NCI-H82 treated with DMSO at 0.1 percent for 48 hours (cell line): ENCODE data around the gene AHCY.
"Not testable (repeated sequence)": the region's sequence is repeated elsewhere in the genome, so short reads cannot be mapped to it uniquely, and the experiment has no call there.

Experiments used
- DNase-seq: peaks from one replicate; lab custom pipeline; 2025; ENCODE audit not compliant: unreplicated experiment; lab: John Stamatoyannopoulos, UW

The AHCY gene

GRCh38 chr20:34299556-34300255 is 3.4 kb downstream of the AHCY start:
- DNase-seq = no peak

GRCh38 chr20:34298294-34298784 is 4.8 kb downstream of the AHCY start:
- DNase-seq = not testable (repeated sequence)

- DNase-seq = no peak
Observed at GRCh38 chr20:34296468-34296867, 6.7 kb downstream of the AHCY start.

GRCh38 chr20:34295284-34295683 is 7.9 kb downstream of the AHCY start:
- DNase-seq = no peak

- DNase-seq = no peak
Observed at GRCh38 chr20:34294563-34294962, 8.6 kb downstream of the AHCY start.

GRCh38 chr20:34293589-34293988 is 9.6 kb downstream of the AHCY start:
- no peak for DNase-seq

- no peak for DNase-seq
Observed at GRCh38 chr20:34293119-34293518, 10.0 kb downstream of the AHCY start.

GRCh38 chr20:34292496-34292895 is 10.7 kb downstream of the AHCY start:
- DNase-seq = no peak

GRCh38 chr20:34290471-34290870 is 12.7 kb downstream of the AHCY start:
- no peak for DNase-seq

- DNase-seq = not testable (repeated sequence)
Observed at GRCh38 chr20:34287500-34287899, 15.7 kb downstream of the AHCY start.

- DNase-seq = no peak
Observed at GRCh38 chr20:34285450-34285849, 17.7 kb downstream of the AHCY start.

- no peak for DNase-seq
Observed at GRCh38 chr20:34283844-34284243, 19.3 kb downstream of the AHCY start.

- no peak for DNase-seq
Observed at GRCh38 chr20:34282041-34282440, 21.1 kb downstream of the AHCY start.

GRCh38 chr20:34281177-34281576 is 22.0 kb downstream of the AHCY start:
- DNase-seq = no peak

GRCh38 chr20:34274694-34275093 is 28.5 kb downstream of the AHCY start:
- no peak for DNase-seq

GRCh38 chr20:34271956-34272355 is 31.2 kb downstream of the AHCY start:
- DNase-seq = no peak

- no peak for DNase-seq
Observed at GRCh38 chr20:34269996-34270627, 33.0 kb downstream of the AHCY start.

- no peak for DNase-seq
Observed at GRCh38 chr20:34268851-34269636, 34.1 kb downstream of the AHCY start.

GRCh38 chr20:34268145-34268544 is 35.0 kb downstream of the AHCY start:
- DNase-seq = no peak

- DNase-seq = no peak
Observed at GRCh38 chr20:34264141-34264540, 39.0 kb downstream of the AHCY start.

- DNase-seq = not testable (repeated sequence)
Observed at GRCh38 chr20:34263468-34263867, 39.7 kb downstream of the AHCY start.
